Small intestine (tissue), 7 donors: ENCODE measurements around the gene PSPN. TPM values are rescaled to one million over a fixed set of nuclear protein-coding genes. Genes with fewer than 3 reads are reported as not detected.

Experiments
- DNase-seq, 2 donors: peaks; one replicate each; pipeline versions ENCODE4 v3.0.0 to v3.0.0-alpha.2; 2013
- FAIRE-seq: peaks from 2 replicates; lab custom pipeline; 2012; peaks lifted over from hg19 to GRCh38; lab: Jason Lieb, UNC
- H3K27ac ChIP-seq, 3 donors: one replicate each; pipeline ENCODE4 v1.5.1; 2013; ENCODE audit warnings: low read length in 2 of 3, mild to moderate bottlenecking in 2 of 3, control low read depth in 1 of 3, inconsistent platforms in 1 of 3, low read depth in 1 of 3, moderate library complexity in 1 of 3
- H3K27me3 ChIP-seq, 3 donors: one replicate each; pipeline ENCODE4 v1.6.1; 2013; ENCODE audit warnings: low read length in 3 of 3, inconsistent platforms in 1 of 3; ENCODE audit not compliant: control insufficient read depth in 3 of 3, insufficient read depth in 3 of 3
- H3K36me3 ChIP-seq, 3 donors: one replicate each; pipeline ENCODE4 v1.6.1; 2013; ENCODE audit warnings: low read length in 3 of 3, inconsistent platforms in 1 of 3, low read depth in 1 of 3, mild to moderate bottlenecking in 1 of 3, moderate library complexity in 1 of 3; ENCODE audit not compliant: control insufficient read depth in 3 of 3, insufficient read depth in 2 of 3
- H3K4me1 ChIP-seq, 3 donors: one replicate each; pipeline ENCODE4 v1.6.1; 2013; ENCODE audit warnings: low read length in 2 of 3, inconsistent platforms in 1 of 3, low read depth in 1 of 3, mild to moderate bottlenecking in 1 of 3, moderate library complexity in 1 of 3; ENCODE audit not compliant: control insufficient read depth in 3 of 3, insufficient read depth in 2 of 3
- H3K4me3 ChIP-seq, 3 donors: one replicate each; pipeline ENCODE4 v1.5.1; 2013; ENCODE audit warnings: low read length in 3 of 3, control low read depth in 1 of 3, inconsistent platforms in 1 of 3, low read depth in 1 of 3, mild to moderate bottlenecking in 1 of 3, moderate library complexity in 1 of 3
- H3K9me3 ChIP-seq, 2 donors: one replicate each; pipeline ENCODE4 v1.6.1; 2013; ENCODE audit warnings: low read depth in 1 of 2, low read length in 1 of 2; ENCODE audit not compliant: control insufficient read depth in 2 of 2, insufficient read depth in 1 of 2
- WGBS, 3 donors: extraction: QIAGEN DNeasy Blood & Tissue Kit; methylation state at CpG; one replicate each; pipeline ENCODE4 v1.1.7; 2013; 5-methylcytosine and 5-hydroxymethylcytosine counted together
- polyA plus RNA-seq, 4 donors: library from polyadenylated mRNA; stranded (reverse) in 3 of 4; unstranded in 1 of 4; fragments of 200-250 nt in 3 of 4; fragments of 120-200 nt in 1 of 4; gene quantifications; one replicate each; pipeline versions ENCODE4 v1.2.1 to v1.2.3, GENCODE V29; 2013
- donor health status: healthy with polysubstance abuse.
- donor health status: control.
- donor health status: control.
- donor health status: Bipolar disorder and iron deficiency.
- donor health status: healthy.

PSPN gene
- polyA plus RNA-seq, 4 donors, result 1.1 to 2.6 (median 1.2) TPM

- no peaks in the 10 kb centered on the region for H3K9me3 ChIP-seq
- H3K27me3 ChIP-seq, result no peaks in the 10 kb centered on the region
- no peak overlapping the region for H3K27ac ChIP-seq
- DNase-seq (no peak), FAIRE-seq (no peak)
- H3K36me3 ChIP-seq, result peaks cover 31 to 92% (median 40%) of the 10 kb centered on the region in 3 donors
- H3K4me1 ChIP-seq, result peaks cover 0 to 6% (median 0%) of the 10 kb centered on the region in 3 donors
- H3K4me3 ChIP-seq, result no peak overlapping the region
- WGBS, 3 donors, result 79 to 81% (median 81%) methylated on average over 30 to 33 of the region's 33 CpGs
These were observed 42.2 kb upstream of the PSPN start for GRCh38 chr19:6417713-6418561.

DNA sequence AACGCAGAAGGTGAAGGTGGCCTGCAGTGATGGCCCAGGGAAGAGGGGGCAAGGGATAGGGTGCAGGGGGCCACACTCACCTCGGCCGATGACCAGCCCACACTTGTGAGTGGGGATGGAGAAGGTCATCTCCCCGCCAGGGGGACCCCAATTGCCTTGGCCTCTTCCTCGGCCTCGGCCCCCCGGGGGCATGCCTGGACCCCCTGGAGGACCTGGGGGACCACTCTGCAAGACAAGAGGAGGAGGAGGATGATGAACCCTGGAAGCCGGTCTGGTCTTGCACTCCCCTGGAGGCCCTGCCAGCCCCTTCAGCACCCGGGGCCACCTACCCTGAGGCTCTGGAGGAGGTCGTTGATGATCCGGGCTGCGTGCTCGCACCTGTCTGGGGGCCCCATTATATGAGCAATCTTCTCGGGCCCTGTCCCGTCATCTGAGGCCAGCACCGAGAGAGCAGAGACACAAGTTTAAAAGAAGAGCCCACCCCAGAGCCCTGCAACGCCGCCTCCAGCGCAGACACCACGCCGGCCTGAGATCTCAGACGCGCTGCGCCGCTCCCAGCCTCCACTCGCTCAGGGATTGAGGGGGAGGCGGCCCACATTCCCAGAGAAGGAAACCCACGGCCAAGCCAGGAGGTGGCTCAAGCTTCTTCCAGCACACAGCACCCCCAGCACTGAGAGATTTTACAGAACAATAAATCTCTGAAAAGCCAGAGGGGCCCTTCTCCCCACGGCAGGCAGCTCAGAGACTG, 41.1 kb upstream of the PSPN start:
- FAIRE-seq, result no peak
- H3K36me3 ChIP-seq, result peaks cover 31 to 92% (median 40%) of the 10 kb centered on the region in 3 donors

GRCh38 chr19:6415591-6416190, 40.0 kb upstream of the PSPN start:
- no peak overlapping the region for H3K27ac ChIP-seq
- WGBS, 3 donors, result 95 to 97% (median 95%) methylated on average over 30 to 32 of the region's 32 CpGs
- no peak overlapping the region for H3K4me3 ChIP-seq
- DNase-seq (no peak), FAIRE-seq (no peak)
- no peaks in the 10 kb centered on the region for H3K9me3 ChIP-seq
- peaks cover 31 to 80% (median 40%) of the 10 kb centered on the region in 3 donors for H3K36me3 ChIP-seq
- peaks cover 0 to 15% (median 0%) of the 10 kb centered on the region in 3 donors for H3K4me1 ChIP-seq
- H3K27me3 ChIP-seq, result no peaks in the 10 kb centered on the region

More for the DNA sequence above, 41.1 kb upstream of the PSPN start:
- Histone ChIP-seq H3K4me1 (peaks cover 0 to 15% (median 0%) of the 10 kb centered on the region in 3 donors), H3K9me3 (no peaks in the 10 kb centered on the region), H3K27me3 (no peaks in the 10 kb centered on the region), H3K27ac (no peak overlapping the region), H3K4me3 (no peak overlapping the region)
- 93 to 94% (median 93%) methylated on average over 28 to 29 of the region's 29 CpGs for WGBS, 3 donors
- no peak for DNase-seq

DNA sequence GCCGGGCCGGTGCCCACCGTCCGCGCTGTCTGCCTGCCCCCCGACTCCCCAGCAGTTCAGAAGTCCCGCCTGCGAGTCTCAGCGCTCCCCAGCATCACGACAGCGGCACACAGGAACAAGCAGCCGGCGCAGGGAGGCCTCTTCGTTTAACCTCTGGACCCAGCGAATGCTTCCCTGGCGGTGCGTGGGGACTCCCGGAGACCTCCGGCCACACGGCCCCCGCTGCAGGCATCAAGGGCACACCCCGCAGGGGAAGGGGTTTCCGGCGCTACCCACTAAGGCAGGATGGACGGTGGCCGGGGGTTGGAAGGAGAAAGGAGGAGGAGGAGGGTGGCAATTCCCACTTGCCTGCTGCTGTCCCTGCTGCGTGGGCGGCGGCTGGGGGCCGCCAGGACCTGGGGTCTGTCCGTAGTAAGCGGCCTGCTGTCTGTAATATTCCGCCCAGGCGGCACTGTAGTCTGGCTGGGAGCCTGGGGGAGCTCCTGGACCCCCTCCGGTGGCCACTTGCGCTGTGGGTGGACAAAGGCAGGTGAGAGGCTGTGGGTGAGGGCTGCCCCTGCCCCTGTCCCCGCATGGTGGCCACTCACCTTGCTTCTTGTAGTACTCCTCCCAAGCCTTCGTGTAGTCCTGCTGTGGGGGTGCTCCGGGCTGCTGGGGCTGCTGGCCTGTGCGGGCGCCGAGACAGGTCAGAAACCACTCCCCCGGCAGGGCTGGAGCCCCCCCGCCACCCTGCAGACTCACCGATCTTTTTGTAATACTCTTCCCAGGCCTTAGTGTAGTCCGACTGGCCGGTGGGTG, 39.3 kb upstream of the PSPN start:
- WGBS, 3 donors, result 91 to 96% (median 93%) methylated on average over 39 to 47 of the region's 47 CpGs
- H3K4me3 ChIP-seq, result no peak overlapping the region
- FAIRE-seq (no peak), DNase-seq (no peak)
- H3K4me1 ChIP-seq, result peaks cover 0 to 15% (median 0%) of the 10 kb centered on the region in 3 donors
- H3K27ac ChIP-seq, result no peak overlapping the region
- peaks cover 26 to 73% (median 40%) of the 10 kb centered on the region in 3 donors for H3K36me3 ChIP-seq
- H3K9me3 ChIP-seq, result no peaks in the 10 kb centered on the region
- no peaks in the 10 kb centered on the region for H3K27me3 ChIP-seq

- Histone ChIP-seq H3K4me1 (peaks cover 0 to 15% (median 0%) of the 10 kb centered on the region in 3 donors), H3K9me3 (no peaks in the 10 kb centered on the region), H3K4me3 (no peak overlapping the region), H3K27me3 (no peaks in the 10 kb centered on the region), H3K36me3 (peaks cover 21 to 63% (median 35%) of the 10 kb centered on the region in 3 donors), H3K27ac (peak overlapping the region in 1 of 3 donors; percentile 40)
- 72 to 81% (median 78%) methylated on average over 37 to 42 of the region's 42 CpGs for WGBS, 3 donors
- FAIRE-seq, result no peak
- no peak for DNase-seq
These were observed 38.2 kb upstream of the PSPN start for GRCh38 chr19:6413721-6414643.

- H3K9me3 ChIP-seq, result no peaks in the 10 kb centered on the region
- H3K4me3 ChIP-seq, result no peak overlapping the region
- DNase-seq (no peak), FAIRE-seq (no peak)
- 25 to 35% (median 32%) methylated on average over 10 of the region's 10 CpGs for WGBS, 3 donors
- H3K36me3 ChIP-seq, result peaks cover 21 to 56% (median 28%) of the 10 kb centered on the region in 3 donors
- H3K4me1 ChIP-seq, result peaks cover 0 to 15% (median 0%) of the 10 kb centered on the region in 3 donors
- peak overlapping the region in 1 of 3 donors; percentile 62 for H3K27ac ChIP-seq
- no peaks in the 10 kb centered on the region for H3K27me3 ChIP-seq
These were observed 37.6 kb upstream of the PSPN start for GRCh38 chr19:6413291-6413690.

DNA sequence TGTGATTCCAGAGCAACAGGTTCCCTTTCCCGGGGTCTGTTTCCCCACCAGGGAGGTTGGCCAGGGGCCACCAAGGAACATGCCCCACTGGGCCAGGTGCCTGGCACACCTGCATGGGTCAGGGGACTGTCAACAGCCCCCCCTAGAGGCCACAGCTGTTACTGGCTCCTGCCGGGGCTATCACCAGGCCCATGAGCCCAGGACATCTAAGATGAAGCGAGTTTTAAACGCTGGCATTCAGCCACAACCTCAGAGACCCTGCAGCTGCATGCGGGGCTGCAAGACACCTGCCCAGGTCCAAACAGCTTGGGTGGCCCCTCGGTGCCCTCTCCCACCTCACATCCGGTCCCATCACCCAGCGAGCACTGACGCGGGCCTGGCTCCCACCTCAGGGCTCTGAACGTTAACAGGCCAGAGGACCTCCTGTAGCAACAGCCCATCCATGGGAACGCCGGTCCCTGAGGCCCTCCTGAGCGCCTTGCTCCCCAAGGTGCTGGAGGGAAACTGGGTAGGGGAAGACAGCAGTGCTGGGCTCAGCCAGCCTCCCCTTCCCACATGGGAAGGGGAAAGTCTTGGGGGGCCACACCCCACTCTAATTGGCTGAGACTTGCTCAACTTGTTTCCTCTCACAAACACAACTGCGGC, 36.8 kb upstream of the PSPN start:
- no peaks in the 10 kb centered on the region for H3K27me3 ChIP-seq
- FAIRE-seq (no peak), DNase-seq (peak; percentile 76 to 79)
- peak overlapping the region in 2 of 3 donors; percentile 55 to 62 for H3K27ac ChIP-seq
- H3K4me3 ChIP-seq, result no peak overlapping the region
- H3K4me1 ChIP-seq, result peaks cover 0 to 15% (median 0%) of the 10 kb centered on the region in 3 donors
- H3K9me3 ChIP-seq, result no peaks in the 10 kb centered on the region
- 33 to 42% (median 42%) methylated on average over 15 of the region's 15 CpGs for WGBS, 3 donors
- H3K36me3 ChIP-seq, result peaks cover 18 to 49% (median 21%) of the 10 kb centered on the region in 3 donors
